K562 (cell line): ENCODE data around the gene PLCD1. TPM values are rescaled to one million over a fixed set of nuclear protein-coding genes. Genes with fewer than 3 reads are reported as not detected.

ENCODE experiments used
- ARHGAP35 ChIP-seq: fragments of 450-650 bp; IDR thresholded peaks from 2 replicates; pipeline ENCODE4 v1.6.1; 2018; ENCODE audit not compliant: partially characterized antibody
- ARID3B ChIP-seq: fragments of 250-450 bp; sonication (Bioruptor Pico); IDR thresholded peaks from 2 replicates; pipeline ENCODE4 v1.4.0; 2020; ENCODE audit warnings: borderline replicate concordance
- BRCA1 ChIP-seq, 2 experiments: fragments of 450-650 bp in 1 of 2; sonication (generic) in 1 of 2; formaldehyde crosslinking in 1 of 2; IDR thresholded peaks; 2 replicates each; pipeline versions ENCODE4 v1.5.0 to v1.6.1; 2017 to 2020; ENCODE audit warnings: mild to moderate bottlenecking in 1 of 2, missing genetic modification reagents in 1 of 2
- CBFA2T3 ChIP-seq: fragments of 450-650 bp; IDR thresholded peaks from 2 replicates; pipeline ENCODE4 v1.6.1; 2017
- CREB5 ChIP-seq: fragments of 250-450 bp; sonication (Bioruptor Pico); IDR thresholded peaks from 2 replicates; pipeline ENCODE4 v1.5.0; 2020; ENCODE audit warnings: mild to moderate bottlenecking
- ELF1 ChIP-seq: fragments of 200-800 bp; sonication (Bioruptor generic); IDR thresholded peaks from 2 replicates; pipeline ENCODE4 v1.6.1; 2016; ENCODE audit warnings: missing genetic modification characterization, missing compliant biosample characterization
- ETS1 ChIP-seq: conservative IDR thresholded peaks from 2 replicates; pipeline ENCODE4 v1.6.1; 2011; ENCODE audit warnings: low read depth, mild to moderate bottlenecking, low read length; ENCODE audit not compliant: control insufficient read depth
- FOXJ2 ChIP-seq: fragments of 200-800 bp; sonication (Bioruptor generic); IDR thresholded peaks from 2 replicates; pipeline ENCODE4 v1.6.1; 2016; ENCODE audit warnings: missing genetic modification characterization, missing compliant biosample characterization
- HLTF ChIP-seq: fragments of 450-650 bp; IDR thresholded peaks from 2 replicates; pipeline ENCODE4 v1.6.1; 2016
- KLF13 ChIP-seq: fragments of 450-650 bp; IDR thresholded peaks from 2 replicates; pipeline ENCODE4 v1.6.1; 2016; ENCODE audit warnings: missing genetic modification characterization, low read depth, mild to moderate bottlenecking, missing compliant biosample characterization, moderate library complexity, borderline replicate concordance
- MAFG ChIP-seq: fragments of 450-650 bp; conservative IDR thresholded peaks from 2 replicates; pipeline ENCODE4 v1.6.1; 2016; ENCODE audit warnings: missing genetic modification characterization, missing compliant biosample characterization
- MLX ChIP-seq, 2 experiments: fragments of 450-650 bp in 1 of 2; sonication (generic) in 1 of 2; formaldehyde crosslinking; conservative IDR thresholded peaks; 2 replicates each; pipeline versions ENCODE4 v1.4.0 to v1.8.1; 2020 to 2022; ENCODE audit warnings: mild to moderate bottlenecking in 1 of 2, missing genetic modification reagents in 1 of 2
- NFE2L1 ChIP-seq: fragments of 450-650 bp; IDR thresholded peaks from 2 replicates; pipeline ENCODE4 v1.6.1; 2016; ENCODE audit warnings: missing genetic modification characterization, low read depth, mild to moderate bottlenecking, missing compliant biosample characterization, moderate library complexity, borderline replicate concordance
- NKRF ChIP-seq: fragments of 450-650 bp; IDR thresholded peaks from 2 replicates; pipeline ENCODE4 v1.6.1; 2016; ENCODE audit warnings: borderline replicate concordance
- PHF21A ChIP-seq: fragments of 450-650 bp; IDR thresholded peaks from 2 replicates; pipeline ENCODE4 v1.6.1; 2017; ENCODE audit warnings: low read depth, borderline replicate concordance
- PURB ChIP-seq: sonication (generic); formaldehyde crosslinking; IDR thresholded peaks from 2 replicates; pipeline ENCODE4 v1.9.0; 2021; ENCODE audit warnings: low read depth, mild to moderate bottlenecking, missing genetic modification reagents
- TOE1 ChIP-seq, 2 experiments: fragments of 450-650 bp in 1 of 2; sonication (generic) in 1 of 2; formaldehyde crosslinking in 1 of 2; IDR thresholded peaks; 2 replicates each; pipeline versions ENCODE4 v1.7.1 to v1.8.0; 2016 to 2022; ENCODE audit warnings: borderline replicate concordance in 2 of 2, mild to moderate bottlenecking in 2 of 2, antibody characterized with exemption in 1 of 2, inconsistent platforms in 1 of 2, low read depth in 1 of 2, missing genetic modification reagents in 1 of 2, moderate library complexity in 1 of 2
- ZFPM2 ChIP-seq: fragments of 250-450 bp; sonication (Bioruptor Pico); IDR thresholded peaks from 2 replicates; pipeline ENCODE4 v1.5.1; 2022; ENCODE audit warnings: mild to moderate bottlenecking
- ZNF644 ChIP-seq: fragments of 200-800 bp; sonication (Bioruptor generic); IDR thresholded peaks from 2 replicates; pipeline ENCODE4 v1.6.1; 2016; ENCODE audit warnings: low read depth, missing genetic modification characterization, missing compliant biosample characterization
- polyA plus RNA-seq, 8 experiments: library from polyadenylated mRNA; depleted of rRNA in 4 of 8; stranded (reverse) in 5 of 8; unstranded in 3 of 8; fragments of >200 nt; fragmentation: Nextera tagmentation in 2 of 8; fragmentation: Illumina TruSeq in 1 of 8; extraction: Ambion mirVana in 2 of 8; extraction: Trizol in 1 of 8; gene quantifications; 2 replicates each; pipeline versions ENCODE4 v1.2.1 to v1.2.3, GENCODE V29; 2011 to 2014; ENCODE audit warnings: inconsistent platforms in 1 of 8, missing spikeins in 1 of 8
- total RNA-seq, 7 experiments: library from RNA; depleted of rRNA in 6 of 7; stranded (reverse); fragments of >200 nt in 6 of 7; fragmentation: Illumina TruSeq in 2 of 7; extraction: Trizol in 2 of 7; gene quantifications; 2 replicates each; pipeline versions ENCODE4 v1.2.1 to v1.2.3, GENCODE V29; 2011 to 2021; ENCODE audit warnings: low replicate concordance in 1 of 7

The PLCD1 gene
- total and polyA plus RNA-seq, 9 of the 15 experiments (the other 6 are each of a cell fraction or from before 2014, with no cell fraction given) = 5.4 to 209 (median 116) TPM

GRCh38 chr3:37993820-37994638, 35.4 kb downstream of the PLCD1 start (continued):
- TF ChIP-seq MLX (CRISPR knock-in tag; conservative IDR thresholded peaks at IDR 0.05) = peak in 1 of 2 experiments; percentile 54; a peak in 1 of 4 replicates
- TF ChIP-seq CBFA2T3 = peak; percentile 48
- TF ChIP-seq ELF1 (tag) = peak; percentile 97
- peak; percentile 52 for TF ChIP-seq ZNF644 (tag)
- no peak; the same call in 1 of the 2 replicates for TF ChIP-seq ZFPM2
- no peak for TF ChIP-seq MAFG (tag)
- TF ChIP-seq PHF21A = peak; percentile 82
- TF ChIP-seq FOXJ2 (tag) = 0 out of 2 replicates have a peak, but pooled peaks have one; percentile 6
- TF ChIP-seq NKRF = peak; percentile 93
- peak; percentile 92; the same call in 1 of the 2 replicates for TF ChIP-seq HLTF
- TF ChIP-seq ARID3B (CRISPR knock-in tag) = no peak
- no peak for TF ChIP-seq PURB
- TF ChIP-seq ARHGAP35 = peak; percentile 36
- peak; percentile 77 for TF ChIP-seq KLF13 (tag)
- TF ChIP-seq NFE2L1 = no peak
- TF ChIP-seq BRCA1 (IDR thresholded peaks at IDR 0.05) = no peak
- TF ChIP-seq BRCA1 (CRISPR knock-in tag; IDR thresholded peaks at IDR 0.05) = no peak
- peak; percentile 77 for TF ChIP-seq ETS1
- no peak for TF ChIP-seq CREB5 (CRISPR knock-in tag)
- peak; percentile 93 for TF ChIP-seq TOE1 (IDR thresholded peaks at IDR 0.05; ENCODE audit: borderline replicate concordance)
- peak; percentile 94; the same call in 1 of the 2 replicates for TF ChIP-seq TOE1 (CRISPR knock-in tag; IDR thresholded peaks at IDR 0.05; ENCODE audit: borderline replicate concordance, low read depth)
